Transverse colon (tissue), 3 donors: Measurements from ENCODE around the gene BMPR1B.

Experiments
- CTCF ChIP-seq, 5 experiments: fragments of 200-600 bp in 3 of 5; fragments of 450-650 bp in 2 of 5; sonication (generic) in 3 of 5; IDR thresholded peaks; 1 replicate in 2 of 5; 2 replicates in 3 of 5; pipeline ENCODE4 v1.5.1; 2016 to 2017; ENCODE audit warnings: antibody characterized with exemption in 5 of 5, inconsistent platforms in 3 of 5, mild to moderate bottlenecking in 2 of 5, moderate library complexity in 1 of 5
- POLR2A ChIP-seq: fragments of 450-650 bp; IDR thresholded peaks from one replicate; pipeline ENCODE4 v1.6.1; 2016; ENCODE audit warnings: antibody characterized with exemption, mild to moderate bottlenecking, moderate library complexity

GRCh38 chr4:95051702-95052020 is 293.9 kb downstream of the BMPR1B start:
- TF ChIP-seq POLR2A (no peak), CTCF (IDR thresholded peaks at IDR 0.05) (no peak)
